K562 (cell line): Measurements from ENCODE around the gene GRK4. TPM values are rescaled to one million over a fixed set of nuclear protein-coding genes. Genes with fewer than 3 reads are reported as not detected.

ENCODE experiments used
- ATAC-seq: fragments of 200-7000 bp; cut with Tn5 transposase; 3 replicates; pipeline ENCODE4 v1.9.1; 2020; ENCODE audit warnings: moderate library complexity
- BruUV-seq: library from RNA; stranded (reverse); fragments of 400-500 nt; replicated peaks from 2 replicates; lab custom pipeline; 2021; lab: Mats Ljungman, UMichigan
- CTCF ChIA-PET: fragments of 300-600 bp; formaldehyde crosslinking; extraction: SDS; loops from one replicate; lab custom pipeline; 2021; ENCODE audit warnings: low intra/inter-chr PET ratio; lab: Yijun Ruan, JAX
- POLR2A ChIA-PET: fragments of 300-600, 350-650 bp; sonication (Branson Sonifier 250); formaldehyde crosslinking; extraction: SDS; loops from one replicate; lab custom pipeline; 2021; ENCODE audit warnings: antibody characterized with exemption, inconsistent platforms; lab: Yijun Ruan, JAX
- DNase-seq, 4 experiments: peaks; one replicate each; pipeline versions ENCODE4 v3.0.0 to v3.0.0-alpha.2; 2011 to 2018; ENCODE audit warnings: low spot score in 3 of 4, mixed read lengths in 3 of 4; ENCODE audit errors: extremely low read depth in 1 of 4
- FAIRE-seq: peaks from 2 replicates; lab custom pipeline; 2011; peaks lifted over from hg19 to GRCh38; lab: Jason Lieb, UNC
- H2AFZ ChIP-seq: 2 replicates; pipeline ENCODE4 v1.6.0; 2011; ENCODE audit warnings: low read depth, low read length, control low read depth, inconsistent platforms
- H3K27ac ChIP-seq: fragments of 200-600 bp; 3 replicates; pipeline ENCODE4 v1.8.0; 2011; ENCODE audit warnings: low read depth, mild to moderate bottlenecking, control low read depth, inconsistent platforms, low read length, moderate library complexity, mixed read lengths; ENCODE audit errors: extremely low read depth
- H3K27me3 ChIP-seq, 2 experiments: fragments of 300-600 bp in 1 of 2; 2 replicates in 1 of 2; 3 replicates in 1 of 2; pipeline versions ENCODE4 v1.6.0 to v1.8.0; 2011; ENCODE audit warnings: inconsistent platforms in 2 of 2, low read length in 2 of 2, mild to moderate bottlenecking in 1 of 2, mixed read lengths in 1 of 2, moderate library complexity in 1 of 2; ENCODE audit not compliant: control insufficient read depth in 2 of 2, insufficient read depth in 2 of 2
- H3K36me3 ChIP-seq: fragments of 300-600 bp; 3 replicates; pipeline ENCODE4 v1.8.0; 2011; ENCODE audit warnings: mild to moderate bottlenecking, low read length, inconsistent platforms; ENCODE audit not compliant: control insufficient read depth, insufficient read depth
- H3K4me1 ChIP-seq, 2 experiments: fragments of 200-600 bp in 1 of 2; replicated peaks in 1 of 2; 2 replicates in 1 of 2; 3 replicates in 1 of 2; pipeline versions ENCODE4 v1.5.1 to v1.8.0; 2011; ENCODE audit warnings: inconsistent platforms in 2 of 2, low read length in 2 of 2, mild to moderate bottlenecking in 1 of 2, mixed read lengths in 1 of 2, moderate library complexity in 1 of 2; ENCODE audit not compliant: control insufficient read depth in 2 of 2, insufficient read depth in 2 of 2
- H3K4me2 ChIP-seq: 2 replicates; pipeline ENCODE4 v1.6.1; 2011; ENCODE audit warnings: low read length, control low read depth, inconsistent platforms, mixed read lengths; ENCODE audit not compliant: insufficient read depth
- H3K4me3 ChIP-seq: fragments of 200-600 bp; sonication (generic), shearing (Covaris generic); 2 replicates; pipeline ENCODE4 v1.5.1; 2016; ENCODE audit warnings: control low read depth, inconsistent platforms
- H3K79me2 ChIP-seq: fragments of 200-600 bp; 3 replicates; pipeline ENCODE4 v1.8.0; 2011; ENCODE audit warnings: low read length, inconsistent platforms; ENCODE audit not compliant: control insufficient read depth, insufficient read depth
- H3K9ac ChIP-seq, 2 experiments: 2 replicates each; pipeline versions ENCODE4 v1.6.0 to v1.6.1; 2011; ENCODE audit warnings: low read depth in 2 of 2, low read length in 2 of 2, control low read depth in 1 of 2, inconsistent platforms in 1 of 2, mild to moderate bottlenecking in 1 of 2, mixed read lengths in 1 of 2; ENCODE audit not compliant: insufficient read depth in 1 of 2
- H3K9me1 ChIP-seq: one replicate; pipeline ENCODE4 v1.6.0; 2011; ENCODE audit warnings: inconsistent platforms, mild to moderate bottlenecking, low read length, moderate library complexity; ENCODE audit not compliant: control insufficient read depth, insufficient read depth
- H3K9me3 ChIP-seq: replicated peaks from 2 replicates; pipeline ENCODE4 v1.5.1; 2011; ENCODE audit warnings: low read depth, low read length, inconsistent platforms; ENCODE audit not compliant: control insufficient read depth, insufficient read depth
- H4K20me1 ChIP-seq: replicated peaks from 2 replicates; pipeline ENCODE4 v1.6.1; 2011; ENCODE audit warnings: low read length, inconsistent platforms, mixed read lengths; ENCODE audit not compliant: control insufficient read depth, insufficient read depth
- ATF3 ChIP-seq, 2 experiments: fragments of 450-650 bp in 1 of 2; sonication (generic) in 1 of 2; formaldehyde crosslinking in 1 of 2; IDR thresholded peaks in 1 of 2; conservative IDR thresholded peaks in 1 of 2; 2 replicates each; pipeline versions ENCODE4 v1.6.1 to v1.8.1; 2016 to 2023; ENCODE audit warnings: mild to moderate bottlenecking in 2 of 2, moderate library complexity in 2 of 2, inconsistent platforms in 1 of 2, missing genetic modification reagents in 1 of 2
- NR2C1 ChIP-seq, 2 experiments: fragments of 450-650 bp; IDR thresholded peaks; 2 replicates each; pipeline ENCODE4 v1.6.1; 2017; ENCODE audit warnings: mild to moderate bottlenecking in 2 of 2, antibody characterized with exemption in 1 of 2, inconsistent platforms in 1 of 2, missing compliant biosample characterization in 1 of 2, missing genetic modification characterization in 1 of 2
- RFX1 ChIP-seq: fragments of 450-650 bp; IDR thresholded peaks from 2 replicates; pipeline ENCODE4 v1.6.1; 2016; ENCODE audit warnings: mild to moderate bottlenecking, moderate library complexity
- ZNF57 ChIP-seq: fragments of 450-650 bp; formaldehyde crosslinking; IDR thresholded peaks from 2 replicates; pipeline ENCODE4 v1.4.0; 2020; ENCODE audit warnings: mild to moderate bottlenecking, moderate library complexity
- WGBS: fragments of 100-300 bp; shearing (Covaris generic); methylation state at CpG from one replicate; pipeline ENCODE4 v1.1.6; 2016; ENCODE audit warnings: low coverage, mixed read lengths; ENCODE audit not compliant: insufficient coverage; ENCODE audit errors: missing lambda C conversion rate; 5-methylcytosine and 5-hydroxymethylcytosine counted together
- in situ Hi-C: fragments of 300-500 bp; cut with MboI; formaldehyde crosslinking; loops from 4 replicates; pipeline ENCODE4 v1.15.0; 2018; ENCODE audit warnings: inconsistent platforms, mixed read lengths
- intact Hi-C: fragments of 100-400 bp; cut with micrococcal nuclease; formaldehyde crosslinking; loops from 2 replicates; pipeline ENCODE4 v1.14.2; 2022
- polyA plus RNA-seq, 8 experiments: library from polyadenylated mRNA; depleted of rRNA in 4 of 8; stranded (reverse) in 5 of 8; unstranded in 3 of 8; fragments of >200 nt; fragmentation: Nextera tagmentation in 2 of 8; fragmentation: Illumina TruSeq in 1 of 8; extraction: Ambion mirVana in 2 of 8; extraction: Trizol in 1 of 8; gene quantifications; 2 replicates each; pipeline versions ENCODE4 v1.2.1 to v1.2.3, GENCODE V29; 2011 to 2014; ENCODE audit warnings: inconsistent platforms in 1 of 8, missing spikeins in 1 of 8
- total RNA-seq, 7 experiments: library from RNA; depleted of rRNA in 6 of 7; stranded (reverse); fragments of >200 nt in 6 of 7; fragmentation: Illumina TruSeq in 2 of 7; extraction: Trizol in 2 of 7; gene quantifications; 2 replicates each; pipeline versions ENCODE4 v1.2.1 to v1.2.3, GENCODE V29; 2011 to 2021; ENCODE audit warnings: low replicate concordance in 1 of 7

The GRK4 gene
- total and polyA plus RNA-seq, 9 of the 15 experiments (the other 6 are each of a cell fraction or from before 2014, with no cell fraction given), result 1.1 to 4.8 (median 2.6) TPM

- Histone ChIP-seq H3K9me3 (no peaks in the 10 kb centered on the region), H3K4me1 (no peaks in the 10 kb centered on the region; a peak in 1 of 5 replicates), H3K9me1 (no peaks in the 10 kb centered on the region), H3K27ac (no peak overlapping the region), H3K9ac (no peak overlapping the region), H4K20me1 (no peaks in the 10 kb centered on the region), H3K4me2 (no peak overlapping the region), H3K4me3 (no peak overlapping the region), H2AFZ (no peak overlapping the region), H3K36me3 (no peaks in the 10 kb centered on the region), H3K27me3 (peaks cover 26 to 52% of the 10 kb centered on the region in 2 experiments), H3K79me2 (no peaks in the 10 kb centered on the region)
- POLR2A ChIA-PET, result no interaction called here
- intact Hi-C loops (no loop called here), in situ Hi-C loops (no loop called here)
- ATAC-seq, result no peak
- DNase-seq, result no peak
- CTCF ChIA-PET, result no interaction called here
- 4% methylated on average over 6 of the region's 6 CpGs for WGBS
- no peak for FAIRE-seq
- TF ChIP-seq RFX1, result peak; percentile 65
- TF ChIP-seq NR2C1 (IDR thresholded peaks at IDR 0.05), result no peak
- no peak for TF ChIP-seq NR2C1 (tag; IDR thresholded peaks at IDR 0.05)
- TF ChIP-seq ATF3 (IDR thresholded peaks at IDR 0.05), result no peak
- no peak for TF ChIP-seq ATF3 (CRISPR knock-in tag; conservative IDR thresholded peaks at IDR 0.05)
- no peak for TF ChIP-seq ZNF57 (CRISPR knock-in tag)
- BruUV-seq, result no TSS peak
Observed at GRCh38 chr4:3067473-3068001, 104.2 kb downstream of the GRK4 start.
